GM12892 (cell line): ENCODE data around the gene DLGAP1.

ENCODE experiments used
- DNase-seq: peaks from one replicate; pipeline ENCODE4 v3.0.0; 2011; ENCODE audit not compliant: insufficient read length
- FAIRE-seq: peaks from 2 replicates; lab custom pipeline; 2011; peaks lifted over from hg19 to GRCh38; lab: Jason Lieb, UNC
- POLR2A ChIP-seq: IDR thresholded peaks from 2 replicates; pipeline ENCODE4 v1.6.1; 2011; ENCODE audit warnings: low read depth, low read length, control low read depth
- POLR2AphosphoS5 ChIP-seq: IDR thresholded peaks from 2 replicates; pipeline ENCODE4 v1.6.1; 2011; ENCODE audit warnings: low read depth, low read length, control low read depth
- TAF1 ChIP-seq: IDR thresholded peaks from 2 replicates; pipeline ENCODE4 v1.6.1; 2011; ENCODE audit warnings: low read depth, mild to moderate bottlenecking, control low read depth, low read length, borderline replicate concordance

DLGAP1 gene

DNA sequence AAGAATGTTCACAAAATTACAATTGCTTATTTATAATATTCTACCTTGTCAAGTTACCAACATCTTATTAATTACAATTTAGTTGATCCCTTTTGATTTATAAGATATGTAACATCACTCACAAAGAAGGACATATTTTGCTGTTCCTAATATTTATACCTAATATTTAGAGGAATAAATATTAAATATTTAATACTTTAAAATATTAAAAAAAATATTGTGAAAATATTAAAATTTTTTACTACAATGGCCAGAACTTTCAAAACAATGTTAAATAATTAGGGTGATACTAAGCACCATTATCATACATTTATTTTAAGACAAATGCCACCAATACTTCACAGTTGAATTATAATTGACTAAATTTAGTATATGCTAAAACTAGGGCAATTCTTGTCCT is 254.7 kb downstream of the DLGAP1 start:
- DNase-seq = no peak

DNA sequence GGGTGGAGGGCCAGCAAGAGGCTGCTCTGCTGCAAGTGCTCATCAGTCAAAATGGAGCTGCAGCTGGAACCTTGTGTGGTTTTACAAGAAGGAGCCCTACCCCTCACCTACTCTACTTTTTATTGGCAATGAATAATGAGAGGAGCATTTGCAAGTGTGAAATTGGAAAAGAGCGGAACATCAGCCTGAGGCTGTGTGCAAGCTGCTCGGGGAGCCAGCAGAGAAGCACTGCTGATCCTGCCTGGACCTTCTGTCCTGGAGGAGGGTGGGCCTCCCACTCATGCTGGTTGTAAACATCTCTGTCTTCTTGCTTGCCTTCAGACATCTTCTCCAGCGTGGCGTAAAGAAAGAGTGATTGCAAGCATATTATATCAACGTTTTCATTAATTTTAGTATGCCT is 256.2 kb downstream of the DLGAP1 start:
- TF ChIP-seq POLR2A (no peak), TAF1 (no peak), POLR2AphosphoS5 (no peak)
- DNase-seq (no peak), FAIRE-seq (no peak)

More for the DNA sequence above, 254.7 kb downstream of the DLGAP1 start:
- TF ChIP-seq POLR2AphosphoS5 (no peak), TAF1 (no peak), POLR2A (no peak)
- FAIRE-seq = no peak

DNA sequence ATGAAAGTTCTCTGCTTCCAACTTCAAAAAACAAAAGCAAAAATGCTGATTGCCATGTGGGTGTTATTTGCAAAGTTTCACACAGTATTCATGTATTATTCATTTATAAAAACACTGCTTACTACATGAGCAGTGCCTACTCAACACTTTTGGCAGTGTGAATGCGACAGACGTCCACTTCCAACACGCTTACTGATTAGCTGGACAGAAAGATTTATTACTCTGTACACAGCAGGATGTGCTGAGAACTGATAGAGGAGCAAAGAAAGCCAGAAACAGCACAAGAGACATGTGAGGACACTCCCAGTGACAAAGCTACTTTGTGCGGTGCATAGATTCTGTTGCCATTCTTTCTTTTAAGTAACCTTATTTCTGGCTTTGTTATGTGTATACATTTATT is 258.8 kb downstream of the DLGAP1 start:
- FAIRE-seq = no peak
- DNase-seq = no peak
- TF ChIP-seq POLR2AphosphoS5 (no peak), TAF1 (no peak), POLR2A (no peak)

GRCh38 chr18:4193086-4193485 is 262.0 kb downstream of the DLGAP1 start:
- no peak for DNase-seq
- TF ChIP-seq POLR2AphosphoS5 = no peak
- FAIRE-seq = no peak

DNA sequence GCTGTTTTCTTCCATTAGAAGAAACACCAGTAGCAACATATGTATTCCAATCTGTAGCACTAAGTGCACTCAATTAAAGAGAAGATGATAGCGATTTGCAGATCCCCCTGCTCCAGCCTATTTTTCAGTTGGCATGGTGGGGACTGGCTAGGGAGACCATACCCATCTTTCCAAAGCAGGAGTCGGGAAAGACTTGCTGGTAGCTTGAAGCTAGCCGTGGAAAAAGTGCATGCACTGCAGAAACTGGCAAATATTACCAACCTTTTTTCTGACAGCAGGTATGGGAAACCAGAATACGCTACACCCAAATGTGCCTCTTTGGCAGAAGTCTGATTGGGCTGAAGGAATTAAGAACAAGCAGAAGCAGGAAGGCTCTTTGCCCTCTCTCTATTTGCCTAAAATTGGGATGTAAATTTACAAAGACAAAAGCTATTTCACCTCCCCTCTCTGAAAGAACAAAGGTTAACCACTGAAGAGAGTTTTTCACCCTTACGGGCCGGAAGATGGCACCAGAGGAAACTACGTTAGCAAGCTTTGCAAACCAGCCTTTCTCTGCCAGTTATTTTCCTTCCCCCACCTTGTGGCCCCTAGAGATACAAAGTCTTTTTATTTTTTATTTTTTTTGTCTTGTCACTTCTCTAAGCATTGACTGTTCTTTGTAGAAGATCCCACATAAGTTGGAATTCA is 273.1 kb downstream of the DLGAP1 start:
- DNase-seq = no peak

GRCh38 chr18:4181086-4181485 is 274.0 kb downstream of the DLGAP1 start:
- DNase-seq = no peak
- TF ChIP-seq POLR2A (no peak), POLR2AphosphoS5 (no peak), TAF1 (no peak)

More for the DNA sequence above, 273.1 kb downstream of the DLGAP1 start:
- no peak for TF ChIP-seq POLR2AphosphoS5
- TF ChIP-seq TAF1 = no peak
- TF ChIP-seq POLR2A = no peak
- no peak for FAIRE-seq

GRCh38 chr18:4172196-4173100 is 282.7 kb downstream of the DLGAP1 start:
- no peak for DNase-seq
- no peak for TF ChIP-seq POLR2AphosphoS5
- TF ChIP-seq POLR2A = no peak
- no peak for TF ChIP-seq TAF1
- no peak for FAIRE-seq

More at GRCh38 chr18:4181086-4181485, 274.0 kb downstream of the DLGAP1 start:
- FAIRE-seq = no peak

DNA sequence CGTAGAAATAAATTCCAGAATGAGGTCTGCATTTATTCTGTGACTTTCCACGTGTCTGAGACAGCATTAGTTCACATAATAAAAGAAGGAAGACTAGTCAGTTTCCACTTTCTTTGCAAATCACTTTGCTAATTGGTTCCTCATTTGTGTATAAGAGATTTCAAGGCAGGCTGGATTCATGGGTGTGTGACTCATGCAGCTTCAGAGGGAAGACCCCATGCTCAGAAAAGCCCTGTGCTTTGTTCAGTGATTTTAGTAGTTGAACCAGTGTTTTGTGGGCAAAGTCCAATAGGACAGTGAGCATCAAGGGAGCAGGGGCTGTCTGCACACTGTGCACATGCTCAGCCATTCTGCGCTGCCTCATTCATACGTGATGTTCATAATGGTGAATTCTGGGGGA is 297.8 kb downstream of the DLGAP1 start:
- no peak for DNase-seq
- FAIRE-seq = no peak
- TF ChIP-seq POLR2A (no peak), TAF1 (no peak), POLR2AphosphoS5 (no peak)

GRCh38 chr18:4146797-4147196 is 308.3 kb downstream of the DLGAP1 start:
- FAIRE-seq (no peak), DNase-seq (no peak)
- TF ChIP-seq TAF1 = no peak
- no peak for TF ChIP-seq POLR2A
- no peak for TF ChIP-seq POLR2AphosphoS5

DNA sequence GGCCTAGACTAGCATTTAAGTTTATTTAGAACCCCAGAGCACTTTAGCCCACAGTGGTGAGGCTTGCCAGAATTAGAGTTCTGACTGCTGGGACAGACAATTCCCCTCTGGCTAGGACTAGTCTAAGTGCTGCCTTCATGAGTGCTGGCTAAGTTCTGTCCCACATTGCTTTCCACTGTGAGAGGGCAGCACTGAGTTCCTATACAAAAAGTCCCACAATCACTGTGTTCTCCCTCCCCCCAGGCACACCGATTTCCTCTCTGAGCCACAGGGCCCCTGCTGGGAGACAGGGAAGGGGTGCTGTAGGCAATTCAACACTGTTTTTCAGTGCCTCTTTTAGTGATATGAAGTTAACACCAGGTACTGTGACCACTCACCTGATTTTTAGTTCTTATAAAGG is 310.9 kb downstream of the DLGAP1 start:
- DNase-seq (no peak), FAIRE-seq (no peak)
- TF ChIP-seq POLR2A (no peak), POLR2AphosphoS5 (no peak), TAF1 (no peak)

DNA sequence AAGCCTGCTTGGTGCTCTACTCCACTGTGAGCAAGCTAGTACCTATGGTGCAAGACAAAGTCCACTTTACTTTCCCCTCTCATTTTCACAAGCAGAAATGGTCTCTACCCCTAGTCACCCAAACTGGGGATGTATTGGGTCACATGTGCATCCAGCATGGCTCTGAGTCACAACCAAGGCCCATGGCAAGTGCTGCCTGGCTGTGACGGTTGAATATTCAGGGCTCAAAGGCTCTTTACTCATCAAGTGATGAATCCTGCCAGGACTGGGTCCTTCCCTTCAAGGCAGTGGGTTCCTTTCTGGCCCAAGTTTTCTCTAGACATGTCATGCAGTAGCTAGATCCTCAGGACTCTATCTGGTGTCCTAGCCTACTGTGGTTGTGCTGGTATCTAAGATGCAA is 311.5 kb downstream of the DLGAP1 start:
- no peak for TF ChIP-seq TAF1
- no peak for TF ChIP-seq POLR2AphosphoS5
- TF ChIP-seq POLR2A = no peak
- FAIRE-seq = no peak
- DNase-seq = no peak
